Heart left ventricle (tissue), 16 donors: Measurements from ENCODE around the gene CPSF7. TPM values are rescaled to one million over a fixed set of nuclear protein-coding genes. Genes with fewer than 3 reads are reported as not detected.

Experiments
- ATAC-seq, 4 donors: fragments of 200-7000 bp; cut with Tn5 transposase; one replicate each; pipeline ENCODE4 v1.9.1; 2020 to 2022; ENCODE audit warnings: moderate library complexity in 4 of 4, mild to moderate bottlenecking in 3 of 4, moderate number of reproducible peaks in 1 of 4
- DNase-seq, 5 donors: peaks; one replicate each; pipeline ENCODE4 v3.0.0-alpha.2; 2020
- H3K27ac ChIP-seq, 12 donors: fragments of 200-600 bp; sonication (generic) in 4 of 12; one replicate each; pipeline versions ENCODE4 v1.5.0 to v1.8.0; 2016 to 2022; ENCODE audit warnings: mild to moderate bottlenecking in 2 of 12
- H3K27me3 ChIP-seq, 9 donors: fragments of 200-600 bp; sonication (generic) in 2 of 9; one replicate each; pipeline versions ENCODE4 v1.5.1 to v1.8.0; 2016 to 2022; ENCODE audit warnings: mild to moderate bottlenecking in 3 of 9
- H3K36me3 ChIP-seq, 9 donors: fragments of 200-600 bp; sonication (generic) in 2 of 9; one replicate each; pipeline versions ENCODE4 v1.5.0 to v1.8.0; 2018 to 2022; ENCODE audit warnings: mild to moderate bottlenecking in 2 of 9
- H3K4me1 ChIP-seq, 12 donors: fragments of 200-600 bp; sonication (generic) in 4 of 12; one replicate each; pipeline versions ENCODE4 v1.5.0 to v1.8.0; 2016 to 2022; ENCODE audit warnings: mild to moderate bottlenecking in 3 of 12
- H3K4me3 ChIP-seq, 12 donors: fragments of 200-600 bp; sonication (generic) in 4 of 12; one replicate each; pipeline versions ENCODE4 v1.5.0 to v1.8.0; 2017 to 2022; ENCODE audit warnings: mild to moderate bottlenecking in 9 of 12, moderate library complexity in 4 of 12
- H3K9me3 ChIP-seq, 12 donors: fragments of 200-600 bp; sonication (generic) in 4 of 12; one replicate each; pipeline versions ENCODE4 v1.5.0 to v1.8.0; 2016 to 2022; ENCODE audit warnings: mild to moderate bottlenecking in 1 of 12
- CTCF ChIP-seq, 12 donors: fragments of 200-600 bp; sonication (generic) in 4 of 12; IDR thresholded peaks; one replicate each; pipeline versions ENCODE4 v1.5.0 to v1.8.0; 2018 to 2022; ENCODE audit warnings: antibody characterized with exemption in 12 of 12, mild to moderate bottlenecking in 5 of 12
- POLR2A ChIP-seq, 2 donors: fragments of 450-650 bp; IDR thresholded peaks; one replicate each; pipeline ENCODE4 v1.6.1; 2017; ENCODE audit warnings: antibody characterized with exemption in 2 of 2, mild to moderate bottlenecking in 2 of 2, moderate library complexity in 2 of 2
- WGBS, 4 donors: extraction: QIAGEN DNeasy Blood & Tissue Kit in 2 of 4; methylation state at CpG; one replicate each; pipeline versions ENCODE4 v1.1.5 to v1.1.7; 2013 to 2018; 5-methylcytosine and 5-hydroxymethylcytosine counted together
- intact Hi-C, 10 donors: fragments of 100-400 bp; cut with DNase I; formaldehyde crosslinking; loops; one replicate each; pipeline versions ENCODE4 v1.11.1 to v1.14.2; 2022
- polyA plus RNA-seq, 2 donors: library from polyadenylated mRNA; stranded (reverse); fragments of 200-250 nt; gene quantifications; one replicate each; pipeline ENCODE4 v1.2.3, GENCODE V29; 2013
- total RNA-seq, 9 donors: library from RNA; depleted of rRNA in 2 of 9; stranded (reverse); fragments of >200 nt in 2 of 9; fragmentation: NEBNext Ultra II Directional in 3 of 9; extraction: Animal tissue kit (Norgen Biotek cat#: 25700) in 3 of 9; gene quantifications; one replicate each; pipeline versions ENCODE4 v1.1.0 to v1.2.4, GENCODE V29; 2016 to 2023
- donor health status: ischemic (EF 13 %, LVEDD 7.1; RV severe dilation, severe dysfunction).
- donor health status: healthy with polysubstance abuse.
- donor health status: DM: no; HTN: yes; CAD: no.
- donor health status: DM: no; HTN: no; CAD: no.
- donor health status: ischemic (EF 25% LVEDD 6.9; RV normal size, moderate dysfunction).
- donor health status: ischemic (EF 25% LVEDD 5.7; RV mildly dilated, moderate dysfunction).
- donor health status: healthy.
- donor health status: DM: yes; HTN: yes; CAD: no.
- donor health status: ischemic (EF 35%, LVEDD 5.7; RV mildly dilated, moderate dysfunction).
- donor health status: nonischemic (EF 11% LVEDD 7.7; RV severe dilation, severe dysfunction).
- donor health status: DM: yes; HTN: yes; CAD: no.
- donor health status: PGD.
- donor health status: ischemic (EF 29% LVEDD 5.4; RV normal size, mild dysfunction).
- donor health status: nonischemic (EF 23%, LVEDD 6.1; RV moderate dilation, normal function).

Gene CPSF7
- total and polyA plus RNA-seq, 11 donors: 24.3 to 52.4 (median 35.5) TPM

GRCh38 chr11:61354208-61354607 is 75.6 kb downstream of the CPSF7 start:
- Histone ChIP-seq H3K36me3 (peaks cover 0 to 70% (median 38%) of the 10 kb centered on the region in 9 donors), H3K27me3 (no peaks in the 10 kb centered on the region), H3K4me3 (no peak overlapping the region), H3K4me1 (peaks cover 0 to 25% (median 0%) of the 10 kb centered on the region in 12 donors), H3K9me3 (no peaks in the 10 kb centered on the region), H3K27ac (no peak overlapping the region)
- peak in 1 of 5 donors; percentile 0 for DNase-seq
- 89 to 94% (median 90%) methylated on average over 2 of the region's 2 CpGs for WGBS, 4 donors
- intact Hi-C loops: no loop called here
- TF ChIP-seq CTCF (IDR thresholded peaks at IDR 0.05) (no peak), POLR2A (IDR thresholded peaks at IDR 0.05) (no peak)
- ATAC-seq: no peak

- Histone ChIP-seq H3K4me3 (no peak overlapping the region), H3K27ac (no peak overlapping the region), H3K27me3 (no peaks in the 10 kb centered on the region), H3K36me3 (peaks cover 0 to 78% (median 43%) of the 10 kb centered on the region in 9 donors), H3K4me1 (peaks cover 0 to 20% (median 0%) of the 10 kb centered on the region in 12 donors), H3K9me3 (no peaks in the 10 kb centered on the region)
- intact Hi-C loops: no loop called here
- DNase-seq (peak in 1 of 5 donors; percentile 6), ATAC-seq (no peak)
- no peak for TF ChIP-seq POLR2A (IDR thresholded peaks at IDR 0.05)
- no peak for TF ChIP-seq CTCF (IDR thresholded peaks at IDR 0.05)
- 87 to 92% (median 90%) methylated on average over 14 to 15 of the region's 15 CpGs for WGBS, 4 donors
Observed at GRCh38 chr11:61353131-61354067, 76.4 kb downstream of the CPSF7 start.

Other genes starting within 250 kb of the CPSF7 start
- 1 to 10 TPM in 3 of 9 donors, under 1 TPM in 1, not detected in 5; 0.16 to 3.1 (median 1.4) TPM for gene PGA3, start 226.5 kb downstream of the CPSF7 start, total RNA-seq
- 1 to 10 TPM in 1 of 2 donors, under 1 TPM in 1; 0.21 to 2.7 TPM for gene PGA3, start 226.5 kb downstream of the CPSF7 start, polyA plus RNA-seq
- 1 to 10 TPM in 3 of 9 donors, under 1 TPM in 3, not detected in 3; 0.21 to 5.9 (median 1.1) TPM for gene PGA4, start 207.6 kb downstream of the CPSF7 start, total RNA-seq
- gene PGA4, start 207.6 kb downstream of the CPSF7 start, polyA plus RNA-seq: 1 to 10 TPM in 1 of 2 donors, under 1 TPM in 1; 0.43 to 1.2 TPM
- gene PGA5, start 188.8 kb downstream of the CPSF7 start, total RNA-seq: 1 to 10 TPM in 1 of 9 donors, under 1 TPM in 4, not detected in 4; 0.14 to 2.2 (median 0.42) TPM
- gene PGA5, start 188.8 kb downstream of the CPSF7 start, polyA plus RNA-seq: under 1 TPM; 0.04 to 0.27 TPM
- 1 to 10 TPM in 3 of 9 donors, under 1 TPM in 5, not detected in 1; 0.17 to 1.7 (median 0.82) TPM for gene VWCE, start 134.7 kb downstream of the CPSF7 start, total RNA-seq
- under 1 TPM; 0.30 to 0.38 TPM for gene VWCE, start 134.7 kb downstream of the CPSF7 start, polyA plus RNA-seq
- gene DDB1, start 96.9 kb downstream of the CPSF7 start, total RNA-seq: 100 to 1,000 TPM; 121 to 156 (median 130) TPM
- gene DDB1, start 96.9 kb downstream of the CPSF7 start, polyA plus RNA-seq: 100 to 1,000 TPM in 1 of 2 donors, 10 to 100 TPM in 1; 78.8 to 158 TPM
- 10 to 100 TPM in 8 of 9 donors, 1 to 10 TPM in 1; 10.0 to 31.2 (median 16.8) TPM for gene TKFC, start 96.7 kb downstream of the CPSF7 start, total RNA-seq
- 10 to 100 TPM; 10.7 to 16.2 TPM for gene TKFC, start 96.7 kb downstream of the CPSF7 start, polyA plus RNA-seq
- gene CYB561A3, start 68.1 kb downstream of the CPSF7 start, total RNA-seq: 10 to 100 TPM in 6 of 9 donors, 1 to 10 TPM in 3; 6.7 to 23.9 (median 11.9) TPM
- 10 to 100 TPM in 1 of 2 donors, 1 to 10 TPM in 1; 7.6 to 12.3 TPM for gene CYB561A3, start 68.1 kb downstream of the CPSF7 start, polyA plus RNA-seq
- 10 to 100 TPM; 15.7 to 27.0 (median 19.0) TPM for gene TMEM138, start 67.6 kb downstream of the CPSF7 start, total RNA-seq
- gene TMEM138, start 67.6 kb downstream of the CPSF7 start, polyA plus RNA-seq: 10 to 100 TPM; 19.5 to 29.3 TPM
- 1 to 10 TPM; 2.8 to 9.3 (median 4.8) TPM for gene TMEM216, start 37.4 kb downstream of the CPSF7 start, total RNA-seq
- gene TMEM216, start 37.4 kb downstream of the CPSF7 start, polyA plus RNA-seq: 1 to 10 TPM; 4.5 to 7.1 TPM
- gene SDHAF2, start 149 bp upstream of the CPSF7 start, total RNA-seq: 100 to 1,000 TPM in 1 of 9 donors, 10 to 100 TPM in 8; 25.7 to 124 (median 33.7) TPM
- gene SDHAF2, start 149 bp upstream of the CPSF7 start, polyA plus RNA-seq: 10 to 100 TPM; 45.0 to 46.5 TPM
- gene LRRC10B, start 78.8 kb upstream of the CPSF7 start, total RNA-seq: 1 to 10 TPM in 5 of 9 donors, under 1 TPM in 4; 0.15 to 4.2 (median 1.1) TPM
- gene LRRC10B, start 78.8 kb upstream of the CPSF7 start, polyA plus RNA-seq: 1 to 10 TPM in 1 of 2 donors, under 1 TPM in 1; 0.76 to 1.3 TPM
- 10 to 100 TPM; 12.4 to 22.7 (median 17.4) TPM for gene SYT7, start 151.1 kb upstream of the CPSF7 start, total RNA-seq
- 10 to 100 TPM; 13.0 to 34.7 TPM for gene SYT7, start 151.1 kb upstream of the CPSF7 start, polyA plus RNA-seq